Hematopoietic multipotent progenitor cell treated with erythropoietin and hydrocortisone succinate and interleukin-3 and kit ligand, for 17 days (in vitro differentiated cells): Measurements from ENCODE around the gene ITPR1.

Experiments used
- DNase-seq: peaks from one replicate; pipeline ENCODE4 v3.0.0-alpha.2; 2015; ENCODE audit warnings: low spot score

Gene ITPR1

DNA sequence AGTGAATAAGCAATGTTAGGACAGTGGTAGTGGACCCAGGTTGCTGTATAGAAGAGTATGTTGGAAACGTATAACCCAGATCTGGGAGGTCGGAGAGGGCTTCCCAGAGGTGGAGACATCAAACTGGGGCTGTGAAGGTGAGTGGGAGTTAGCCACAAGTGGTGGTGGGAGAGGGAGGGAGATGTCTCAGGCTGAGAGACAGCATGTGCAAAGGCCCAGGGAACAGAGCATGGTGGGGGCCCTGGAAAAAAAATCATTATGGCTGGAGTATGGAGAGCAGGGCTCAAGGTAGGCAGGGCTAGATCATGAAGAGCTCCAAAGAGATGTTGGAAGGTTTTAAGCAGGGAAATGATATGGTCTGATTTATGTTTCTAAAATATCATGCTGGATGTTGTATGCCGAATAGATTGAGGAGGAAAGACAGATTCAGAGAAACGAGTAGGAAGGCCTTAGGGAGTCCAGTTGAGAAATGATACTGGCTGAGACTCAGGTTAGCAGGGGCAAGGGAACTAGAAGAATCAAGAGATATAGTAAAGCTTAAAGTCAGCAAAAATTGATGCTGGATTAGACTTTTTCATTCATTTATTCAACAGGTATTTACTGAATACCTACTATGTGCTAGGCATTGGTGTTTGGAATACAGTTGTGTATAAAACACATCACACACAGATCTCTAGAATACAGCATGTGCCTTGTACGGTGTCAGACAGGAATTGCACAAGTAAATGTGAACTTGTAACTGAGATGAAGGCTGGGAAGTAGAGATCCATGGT, 17.0 kb downstream of the ITPR1 start:
- no peak for DNase-seq

GRCh38 chr3:4511491-4512262, 18.5 kb downstream of the ITPR1 start:
- DNase-seq, result no peak

DNA sequence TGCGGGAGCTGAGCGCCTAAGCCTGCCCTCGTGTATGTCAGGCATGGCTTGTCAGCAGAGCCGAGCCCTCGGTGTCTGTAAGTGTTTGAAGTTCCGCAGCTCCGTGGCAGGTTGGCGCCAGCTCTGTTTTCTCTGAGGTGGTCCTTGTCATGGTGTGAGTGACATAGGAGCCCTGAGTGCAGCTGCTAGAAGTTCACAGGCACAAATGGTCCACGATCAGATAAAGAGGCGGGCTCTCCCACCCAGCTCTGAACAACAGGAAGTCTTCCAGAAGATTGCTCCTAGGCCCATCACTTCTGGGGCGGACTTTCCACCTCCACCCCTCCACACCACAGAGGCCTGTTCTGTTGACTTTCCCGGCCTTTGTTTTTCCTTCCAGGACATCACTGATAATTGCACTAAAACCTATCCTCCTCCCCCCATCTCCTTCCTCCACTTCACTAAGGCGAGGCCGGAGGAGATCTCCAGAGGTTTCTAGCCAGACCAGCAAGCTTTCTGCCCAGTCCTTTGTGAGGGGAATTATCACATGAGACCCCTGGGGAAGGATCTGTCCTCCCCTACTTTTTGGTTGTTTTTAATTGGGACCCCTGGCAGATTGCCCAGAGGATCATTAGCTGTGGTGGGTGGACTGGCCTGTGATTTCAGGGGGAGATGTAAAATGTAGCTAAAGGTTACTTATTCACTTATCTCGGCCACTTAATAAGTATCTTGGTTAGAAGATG, 19.9 kb downstream of the ITPR1 start:
- no peak for DNase-seq

DNA sequence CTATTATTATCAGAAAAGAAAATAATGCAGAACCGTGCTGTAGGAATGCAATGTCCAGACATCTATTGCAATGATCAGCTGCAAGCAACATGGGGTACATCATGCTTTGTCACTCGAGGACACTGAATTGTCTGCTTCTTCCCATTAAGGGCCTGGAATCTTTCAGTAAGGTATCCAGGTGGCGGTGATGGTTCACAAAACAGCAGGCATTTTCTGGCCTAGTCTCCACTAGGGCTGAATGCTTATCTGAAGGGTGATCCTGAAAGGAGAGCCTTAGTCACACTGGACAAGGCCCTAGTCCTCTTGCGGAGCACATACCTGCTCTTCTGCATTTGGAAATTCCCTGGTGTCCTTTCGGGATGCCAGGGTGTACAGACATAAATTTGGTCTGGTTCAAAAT, 21.2 kb downstream of the ITPR1 start:
- DNase-seq, result no peak

DNA sequence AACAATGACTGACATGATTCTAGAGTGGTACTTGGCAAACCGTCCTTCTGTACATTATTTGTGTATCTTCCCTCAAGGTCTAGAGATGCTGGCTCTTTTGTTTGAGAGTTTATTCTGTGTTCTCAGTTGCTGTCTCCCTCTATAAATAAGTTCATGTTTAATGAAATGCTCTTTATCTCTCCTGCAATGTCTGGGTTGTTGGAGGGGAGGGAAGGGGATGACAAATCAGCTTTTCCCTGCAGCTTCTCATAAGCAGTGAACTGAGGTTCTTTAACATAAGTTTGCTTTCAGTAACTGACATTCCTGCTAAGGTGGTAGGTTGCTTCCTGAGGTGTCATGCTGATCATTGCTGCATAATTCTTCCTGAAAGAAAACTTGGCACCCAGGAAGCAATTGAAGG, 21.8 kb downstream of the ITPR1 start:
- DNase-seq, result no peak

DNA sequence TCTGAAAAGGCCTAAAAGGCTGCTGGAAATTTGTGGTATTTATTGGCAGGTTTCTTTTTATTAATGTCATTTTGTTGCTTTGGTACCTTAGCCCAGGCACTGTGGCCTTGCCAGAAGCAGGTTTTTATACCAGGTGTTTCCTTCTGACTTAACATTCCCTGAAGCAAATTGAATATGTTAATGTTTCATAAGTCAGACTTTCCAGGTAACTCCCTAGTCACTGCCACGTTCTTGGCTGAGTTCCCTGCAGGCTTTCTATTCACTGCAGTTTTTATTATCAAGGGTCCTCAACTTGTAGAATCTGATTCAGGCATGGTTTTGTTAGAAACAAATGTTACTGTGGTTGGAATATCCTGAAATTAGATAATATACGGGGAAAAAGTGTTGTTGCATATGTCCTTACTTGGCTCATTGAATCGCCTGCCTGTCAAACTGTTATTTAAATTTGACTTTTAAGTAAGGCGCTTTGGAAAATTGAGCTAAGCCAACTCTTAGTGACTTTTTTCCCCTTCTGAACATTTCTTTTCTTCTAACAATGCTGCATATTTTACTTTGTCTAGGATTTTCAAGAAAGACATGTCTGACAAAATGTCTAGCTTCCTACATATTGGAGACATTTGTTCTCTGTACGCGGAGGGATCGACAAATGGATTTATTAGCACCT, 22.9 kb downstream of the ITPR1 start:
- DNase-seq, result no peak

- DNase-seq, result no peak
Observed at GRCh38 chr3:4517093-4517492, 23.9 kb downstream of the ITPR1 start.

- DNase-seq, result no peak
Observed at GRCh38 chr3:4517643-4518311, 24.6 kb downstream of the ITPR1 start.

DNA sequence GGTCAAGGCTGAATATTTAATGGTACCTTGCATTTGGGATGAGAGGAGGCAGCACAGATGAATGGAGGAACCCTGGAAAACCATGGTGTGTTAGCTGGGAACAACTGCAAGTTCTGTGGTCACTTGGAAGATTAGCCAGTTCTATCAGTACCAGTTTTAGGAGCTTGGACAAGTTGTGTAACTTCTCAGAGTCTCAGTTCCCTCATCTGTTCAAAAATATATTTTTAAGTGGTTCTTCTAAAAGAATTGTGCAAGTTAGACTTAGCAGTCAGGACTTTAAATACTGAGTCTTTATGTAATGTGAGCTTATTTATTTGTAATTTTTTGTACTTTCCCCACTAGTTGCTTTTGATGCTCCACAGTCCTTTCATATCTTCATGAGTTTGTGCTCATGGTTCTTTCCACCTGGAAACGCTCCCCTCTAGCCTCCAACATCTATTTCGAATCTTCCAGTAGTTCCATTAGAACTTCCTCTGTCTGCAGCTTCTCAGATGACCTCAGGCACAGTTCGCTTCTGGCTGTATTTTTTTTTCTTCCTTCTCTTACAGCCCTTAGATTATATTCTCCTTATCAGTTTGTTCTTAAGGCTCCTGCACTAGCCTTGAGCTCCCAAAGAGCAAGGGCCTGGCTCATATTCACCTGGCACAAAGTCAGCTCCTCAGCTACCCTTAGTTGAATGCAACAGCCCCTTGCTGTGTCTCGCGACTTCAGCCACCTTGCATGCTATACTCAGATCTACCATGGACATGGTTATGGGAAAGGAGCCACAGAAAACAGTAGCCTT, 27.1 kb downstream of the ITPR1 start:
- no peak for DNase-seq

GRCh38 chr3:4522947-4523346, 29.8 kb downstream of the ITPR1 start:
- no peak for DNase-seq

DNA sequence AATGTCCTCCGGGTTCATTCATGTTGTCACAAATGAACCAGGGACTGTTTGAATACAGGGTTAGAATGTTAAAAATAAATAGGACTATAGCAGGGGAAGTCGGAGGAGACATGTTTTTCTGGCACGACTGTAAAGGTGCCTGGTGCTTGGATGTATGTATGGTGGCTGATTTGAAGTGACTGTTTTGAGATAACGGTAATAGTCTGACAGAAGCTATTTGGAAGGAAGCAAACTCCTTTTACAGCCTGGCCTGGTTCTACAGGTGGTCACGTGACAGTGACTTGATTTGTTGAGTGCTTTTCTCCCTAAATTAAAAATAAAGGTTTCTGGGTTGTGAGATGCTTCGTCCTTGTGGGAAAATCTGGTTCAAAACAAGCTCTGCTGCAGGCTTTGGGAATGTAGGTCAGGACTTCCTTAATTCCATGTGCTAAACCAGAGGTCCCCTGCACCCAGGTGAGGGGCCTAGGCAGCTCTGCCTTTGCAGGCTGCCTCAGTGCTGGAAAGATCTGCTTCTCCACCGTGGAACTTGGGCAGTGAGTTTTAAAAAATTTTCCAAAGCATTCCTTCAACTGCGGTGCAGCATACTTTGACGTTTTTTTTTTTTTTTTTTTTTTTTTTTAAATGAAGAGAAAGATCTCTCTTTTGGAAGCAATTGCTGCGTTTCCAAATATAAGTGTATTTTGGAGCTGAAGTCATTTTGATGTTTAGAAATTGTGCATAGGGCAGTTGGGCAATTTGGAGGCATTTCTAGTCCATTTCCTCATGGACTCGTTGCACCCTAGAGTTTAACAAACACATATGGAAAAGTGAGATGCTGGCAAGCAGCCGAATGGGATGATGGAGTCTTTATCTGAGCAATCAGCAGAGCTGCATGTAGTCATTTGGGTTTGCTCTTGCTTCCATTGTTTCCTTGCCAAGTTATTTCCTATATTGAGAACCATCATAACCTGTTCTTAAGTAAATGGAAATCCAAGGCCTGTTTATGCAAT, 30.9 kb downstream of the ITPR1 start:
- no peak for DNase-seq

DNA sequence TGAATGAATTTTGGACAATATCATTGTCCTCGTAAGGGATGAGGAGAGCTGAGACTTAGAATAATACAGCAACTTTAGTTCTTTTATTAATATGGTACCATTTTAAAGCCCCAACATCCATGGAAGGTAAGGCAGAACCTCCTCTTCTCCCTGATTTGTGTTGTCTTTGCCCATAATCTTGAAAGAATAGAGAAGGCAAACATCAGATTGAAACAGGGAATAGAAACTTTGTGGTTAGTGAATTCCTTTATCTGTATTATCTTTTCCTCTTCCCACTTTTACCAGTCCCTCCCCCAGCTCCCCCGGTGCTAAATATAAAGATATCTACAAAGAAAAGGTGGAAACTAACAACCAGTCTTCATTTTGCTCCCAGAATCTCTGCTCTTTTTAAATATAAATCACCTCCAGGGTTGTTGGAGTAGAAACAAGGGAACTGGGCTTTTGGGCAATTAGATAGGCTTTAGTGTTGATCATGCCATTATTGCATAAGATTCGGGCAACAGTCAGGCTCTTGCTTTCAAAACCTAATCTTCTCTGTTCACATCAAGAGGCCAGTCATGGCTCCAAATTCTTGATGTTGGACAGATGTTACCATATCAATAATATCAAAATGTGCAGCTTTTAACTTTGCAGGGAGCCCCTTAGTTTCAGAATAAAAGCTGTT, 32.5 kb downstream of the ITPR1 start:
- DNase-seq, result no peak

DNA sequence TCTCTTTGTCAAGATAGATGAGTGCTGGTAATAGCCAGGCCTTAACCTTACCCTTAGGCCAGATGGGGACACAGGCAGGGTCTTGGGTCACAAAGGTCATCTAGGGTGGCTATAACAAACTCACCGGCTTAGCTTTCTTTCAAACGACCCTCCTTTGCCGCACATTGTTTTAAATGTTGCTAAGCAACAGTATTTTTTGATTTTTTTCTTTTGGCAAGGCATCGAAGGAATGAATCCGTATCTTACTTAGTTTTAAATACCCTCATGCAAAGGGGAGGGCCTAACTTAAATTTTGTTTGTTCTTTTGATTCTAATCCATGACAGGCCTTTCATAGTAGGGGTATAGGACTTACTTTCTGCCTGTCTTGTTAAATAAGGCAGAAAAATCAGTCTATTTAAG, 35.2 kb downstream of the ITPR1 start:
- DNase-seq, result no peak

GRCh38 chr3:4528819-4529600, 35.9 kb downstream of the ITPR1 start:
- DNase-seq, result no peak

- DNase-seq, result no peak
Observed at GRCh38 chr3:4529876-4530588, 36.9 kb downstream of the ITPR1 start.

GRCh38 chr3:4531478-4532025, 38.4 kb downstream of the ITPR1 start:
- DNase-seq, result no peak

GRCh38 chr3:4532535-4533112, 39.5 kb downstream of the ITPR1 start:
- no peak for DNase-seq
